Calu3 (cell line): ENCODE measurements around the gene ARMC7. TPM values are rescaled to one million over a fixed set of nuclear protein-coding genes. Genes with fewer than 3 reads are reported as not detected.

Experiments used
- BruUV-seq: library from RNA; stranded (reverse); fragments of 400-500 nt; replicated peaks from 2 replicates; lab custom pipeline; 2021; lab: Mats Ljungman, UMichigan
- CTCF ChIA-PET: fragments of 300-600 bp; sonication (Branson Sonifier 250); formaldehyde crosslinking; loops from one replicate; lab custom pipeline; 2022; ENCODE audit warnings: antibody characterized with exemption; lab: Charles Lee
- DNase-seq: peaks from one replicate; pipeline ENCODE4 v3.0.0; 2022
- H3K27ac Mint-ChIP-seq: one replicate; pipeline ENCODE4 v1.8.0; 2022; ENCODE audit warnings: mixed read lengths; ENCODE audit not compliant: unreplicated experiment
- H3K27me3 Mint-ChIP-seq: one replicate; pipeline ENCODE4 v1.8.0; 2022; ENCODE audit warnings: mixed read lengths; ENCODE audit not compliant: unreplicated experiment
- H3K36me3 Mint-ChIP-seq: one replicate; pipeline ENCODE4 v1.8.0; 2022; ENCODE audit warnings: mild to moderate bottlenecking, moderate library complexity, mixed read lengths; ENCODE audit not compliant: insufficient read depth, unreplicated experiment
- H3K4me1 Mint-ChIP-seq: one replicate; pipeline ENCODE4 v1.8.0; 2022; ENCODE audit warnings: mild to moderate bottlenecking, low read depth, mixed read lengths; ENCODE audit not compliant: unreplicated experiment
- H3K4me3 Mint-ChIP-seq: one replicate; pipeline ENCODE4 v1.8.0; 2022; ENCODE audit warnings: mild to moderate bottlenecking, low read depth, moderate library complexity, mixed read lengths; ENCODE audit not compliant: unreplicated experiment
- H3K9me3 Mint-ChIP-seq: one replicate; pipeline ENCODE4 v1.8.0; 2022; ENCODE audit warnings: low read depth, mixed read lengths; ENCODE audit not compliant: unreplicated experiment
- CTCF ChIP-seq: fragments of 200-600 bp; IDR thresholded peaks from one replicate; pipeline ENCODE4 v1.8.0; 2022; ENCODE audit warnings: antibody characterized with exemption; ENCODE audit not compliant: unreplicated experiment
- intact Hi-C: fragments of 100-400 bp; cut with micrococcal nuclease; formaldehyde crosslinking; loops from one replicate; pipeline ENCODE4 v1.10.0; 2022; ENCODE audit not compliant: unreplicated experiment
- total RNA-seq: library from RNA; stranded (reverse); gene quantifications from 2 replicates; pipeline ENCODE4 v1.2.3, GENCODE V29; 2022

The ARMC7 gene
- total RNA-seq, 1 experiment from 2014 or later = 18.6 TPM

DNA sequence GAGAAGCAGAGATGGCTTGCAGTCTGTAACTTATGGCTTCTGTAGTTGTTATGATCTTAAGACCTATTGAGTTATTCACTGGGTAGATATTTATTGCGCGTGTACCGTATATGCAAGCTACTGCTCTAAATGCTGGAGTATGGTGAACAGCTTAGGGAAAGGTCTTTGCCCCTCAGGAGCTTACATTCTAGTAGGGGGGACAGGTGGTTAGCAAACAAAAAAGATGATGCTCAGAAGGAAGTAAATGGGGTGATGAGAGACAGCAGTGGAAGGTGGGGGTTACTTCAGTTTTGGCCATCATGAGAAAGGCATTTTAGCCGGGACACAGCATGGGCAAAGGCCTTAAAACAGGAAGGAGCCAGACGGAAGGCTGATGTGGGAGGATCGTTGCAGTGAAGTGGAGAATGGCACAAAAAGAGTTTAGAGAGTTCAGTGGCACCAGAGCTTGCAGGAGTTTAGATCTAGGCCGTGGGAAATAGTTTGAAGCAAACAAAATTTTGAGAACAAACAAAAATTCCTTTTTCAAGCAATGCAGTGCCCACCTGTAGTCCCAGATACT, 2.1 kb downstream of the ARMC7 start:
- TSS peak; percentile 17 for BruUV-seq
- CTCF ChIA-PET = interaction anchor here (0.6 to 1.6 kb wide), 5 partner anchors 19 to 196 kb away, joined by 3 to 8 read pairs (median 4); partner anchors contain the start of gene NT5C

DNA sequence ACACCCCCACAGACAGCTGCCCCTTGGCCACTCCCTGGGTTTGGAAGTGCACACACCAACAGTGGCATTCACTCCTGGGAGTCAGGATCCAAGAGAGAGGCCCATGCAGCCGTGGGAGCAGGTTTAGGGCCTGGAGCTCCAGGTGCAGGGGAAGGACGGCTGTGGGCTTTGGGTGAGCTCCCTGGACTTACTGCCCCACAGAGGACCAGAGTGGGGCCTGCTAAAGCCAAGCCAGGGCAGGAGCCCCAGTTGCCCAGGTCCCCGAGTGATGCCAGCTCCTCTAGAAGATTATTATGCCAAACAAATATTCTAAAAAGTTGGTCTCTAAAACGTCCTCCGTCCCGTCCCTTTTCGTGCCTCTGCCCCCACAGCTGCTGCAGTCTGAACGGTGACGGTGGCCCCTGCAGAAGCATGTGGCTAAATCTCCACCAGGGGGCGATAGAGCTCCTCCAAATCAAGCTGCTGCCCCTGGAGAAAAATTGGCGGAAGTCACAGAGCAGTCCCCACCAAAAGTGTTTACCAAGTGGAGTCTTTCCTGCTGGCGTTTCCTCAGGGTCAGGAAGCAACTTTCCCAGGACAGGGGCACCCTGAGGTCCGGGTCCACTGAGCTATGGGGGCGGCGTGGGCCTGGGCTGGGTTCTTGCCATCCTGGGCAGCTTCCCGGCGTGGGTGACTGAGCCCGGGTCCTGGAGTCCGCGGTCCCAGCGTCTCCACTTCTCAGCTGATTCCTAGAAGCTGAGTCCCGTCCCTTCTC, 4.2 kb downstream of the ARMC7 start:
- Mint-ChIP-seq H3K4me1 (peaks cover 30% of the 10 kb centered on the region), H3K36me3 (peaks cover 71% of the 10 kb centered on the region), H3K9me3 (no peaks in the 10 kb centered on the region), H3K4me3 (peak overlapping the region; percentile 61), H3K27me3 (no peaks in the 10 kb centered on the region), H3K27ac (peak overlapping the region; percentile 62)
- no TSS peak for BruUV-seq
- DNase-seq = peak; percentile 89
- peak; percentile 94 for TF ChIP-seq CTCF
- intact Hi-C loops = loop anchor here (1.0 to 5.0 kb wide), 3 partner anchors 58 to 298 kb away; no protein-coding TSS in a partner anchor
- CTCF ChIA-PET = interaction anchor here (0.7 to 3.2 kb wide), 24 partner anchors 8 to 157 kb away, joined by 3 to 59 read pairs (median 4); partner anchors contain the start of genes JPT1, MIF4GD, MRPL58 and NT5C

More for the DNA sequence above, 2.1 kb downstream of the ARMC7 start:
- no peak for DNase-seq
- H3K27me3 Mint-ChIP-seq = no peaks in the 10 kb centered on the region
- peaks cover 78% of the 10 kb centered on the region for H3K36me3 Mint-ChIP-seq
- H3K4me3 Mint-ChIP-seq = peak overlapping the region; percentile 85
- H3K27ac Mint-ChIP-seq = peak overlapping the region; percentile 23
- H3K9me3 Mint-ChIP-seq = no peaks in the 10 kb centered on the region
- intact Hi-C loops = loop anchor here (5.0 kb wide), 2 partner anchors 60 to 300 kb away; no protein-coding TSS in a partner anchor
- no peak for TF ChIP-seq CTCF
- peaks cover 22% of the 10 kb centered on the region for H3K4me1 Mint-ChIP-seq

DNA sequence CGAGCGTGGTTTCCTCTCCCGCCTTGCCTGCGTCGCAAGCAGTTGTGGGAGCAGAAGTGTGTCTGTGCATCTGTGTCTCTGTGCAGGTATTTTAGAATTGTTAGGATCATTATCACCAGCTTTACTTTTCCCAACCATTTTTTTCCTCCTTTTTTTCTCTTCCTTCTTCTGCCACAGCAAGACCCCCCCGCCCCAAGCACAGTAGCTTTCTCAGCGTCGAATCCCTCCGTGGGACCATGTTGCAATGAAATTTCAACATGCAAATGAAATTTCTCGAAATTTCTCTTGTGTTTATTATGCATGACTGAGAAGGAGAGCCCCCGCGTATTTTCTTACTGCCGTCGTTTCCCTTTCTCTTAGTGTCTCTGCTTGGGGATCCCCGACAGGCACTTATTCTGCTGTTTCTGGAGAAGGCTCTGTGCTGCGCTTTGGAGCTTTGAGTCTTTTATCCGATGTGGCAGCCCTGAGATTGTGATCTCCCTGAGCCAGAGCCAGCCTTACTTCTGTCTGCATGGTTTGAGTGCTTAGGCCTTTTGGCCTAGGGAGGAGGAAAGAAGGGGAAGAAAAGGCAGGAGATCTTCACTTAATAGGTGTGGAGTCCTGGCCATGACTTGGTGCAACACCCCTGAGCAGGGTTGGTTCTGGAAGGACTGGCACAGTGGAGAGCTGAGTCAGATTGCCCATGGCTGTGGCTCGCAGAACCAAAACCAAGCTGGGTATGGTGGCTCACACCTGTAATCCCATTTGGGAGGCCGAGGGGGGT, 5.0 kb downstream of the ARMC7 start:
- DNase-seq = no peak
- Mint-ChIP-seq H3K4me1 (peaks cover 32% of the 10 kb centered on the region), H3K4me3 (peak overlapping the region; percentile 61), H3K36me3 (peaks cover 69% of the 10 kb centered on the region), H3K27me3 (no peaks in the 10 kb centered on the region), H3K27ac (peak overlapping the region; percentile 62), H3K9me3 (no peaks in the 10 kb centered on the region)
- CTCF ChIA-PET = interaction anchor here (0.6 to 3.2 kb wide), 22 partner anchors 9 to 156 kb away, joined by 3 to 59 read pairs (median 4); partner anchors contain the start of genes JPT1, MIF4GD, MRPL58 and NT5C
- intact Hi-C loops = loop anchor here (1.0 to 5.0 kb wide), 3 partner anchors 58 to 298 kb away; no protein-coding TSS in a partner anchor
- BruUV-seq = no TSS peak
- no peak for TF ChIP-seq CTCF

DNA sequence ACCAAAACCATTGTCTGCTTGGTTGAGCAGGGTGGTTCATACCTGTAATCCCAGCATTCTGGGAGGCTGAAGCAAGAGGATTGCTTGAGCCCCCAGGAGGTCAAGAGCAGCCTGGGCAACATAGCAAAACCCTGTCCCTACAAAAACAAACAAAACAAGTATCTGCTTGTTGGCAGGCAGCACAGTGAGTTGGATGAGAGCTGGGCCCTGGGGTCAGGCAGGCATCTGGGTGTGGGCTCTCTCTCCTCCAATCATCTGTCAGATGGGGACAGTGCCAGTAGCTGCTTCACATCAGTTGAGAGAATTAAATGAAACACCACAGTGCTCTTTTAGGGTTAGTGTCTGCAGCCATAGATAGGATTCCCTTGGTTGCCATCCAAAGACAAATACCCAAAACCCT, 5.8 kb downstream of the ARMC7 start:
- no peak for TF ChIP-seq CTCF
- no peak overlapping the region for H3K27ac Mint-ChIP-seq
- H3K9me3 Mint-ChIP-seq = no peaks in the 10 kb centered on the region
- peaks cover 69% of the 10 kb centered on the region for H3K36me3 Mint-ChIP-seq
- CTCF ChIA-PET = interaction anchor here (0.6 to 3.2 kb wide), 4 partner anchors 15 to 465 kb away, joined by 3 to 59 read pairs (median 12); partner anchors contain the start of gene NT5C
- BruUV-seq = no TSS peak
- peaks cover 39% of the 10 kb centered on the region for H3K4me1 Mint-ChIP-seq
- no peak for DNase-seq
- intact Hi-C loops = no loop called here
- no peak overlapping the region for H3K4me3 Mint-ChIP-seq
- no peaks in the 10 kb centered on the region for H3K27me3 Mint-ChIP-seq
